RPMI7951 (cell line): Measurements from ENCODE around the gene CYP17A1. TPM values are rescaled to one million over a fixed set of nuclear protein-coding genes. Genes with fewer than 3 reads are reported as not detected.

Source experiments
- DNase-seq: peaks from one replicate; pipeline ENCODE4 v3.0.0-alpha.2; 2012; ENCODE audit warnings: low read depth
- total RNA-seq: library from RNA; depleted of rRNA; stranded (reverse); fragments of >200 nt; shearing (Covaris generic); gene quantifications from 2 replicates; pipeline ENCODE4 v1.2.3, GENCODE V29; 2014

Gene CYP17A1
- total RNA-seq, 1 experiment from 2014 or later, result not detected

GRCh38 chr10:102804382-102805055 is 32.7 kb downstream of the CYP17A1 start:
- no peak for DNase-seq

GRCh38 chr10:102802920-102803534 is 34.2 kb downstream of the CYP17A1 start:
- DNase-seq, result peak; percentile 81

- no peak for DNase-seq
These were observed 35.2 kb downstream of the CYP17A1 start for GRCh38 chr10:102801978-102802377.

- DNase-seq, result no peak
These were observed 35.7 kb downstream of the CYP17A1 start for GRCh38 chr10:102801496-102801895.

GRCh38 chr10:102800611-102801335 is 36.4 kb downstream of the CYP17A1 start:
- no peak for DNase-seq

- no peak for DNase-seq
These were observed 37.3 kb downstream of the CYP17A1 start for GRCh38 chr10:102799691-102800471.

- peak; percentile 76 for DNase-seq
These were observed 40.6 kb downstream of the CYP17A1 start for GRCh38 chr10:102796407-102797176.

GRCh38 chr10:102795453-102796406 is 41.5 kb downstream of the CYP17A1 start:
- DNase-seq, result no peak

GRCh38 chr10:102791754-102792395 is 45.3 kb downstream of the CYP17A1 start:
- DNase-seq, result peak; percentile 41

- DNase-seq, result no peak
These were observed 51.4 kb downstream of the CYP17A1 start for GRCh38 chr10:102785818-102786217.

- no peak for DNase-seq
These were observed 53.6 kb downstream of the CYP17A1 start for GRCh38 chr10:102783568-102783967.

- DNase-seq, result peak; percentile 35
These were observed 54.3 kb downstream of the CYP17A1 start for GRCh38 chr10:102782673-102783551.

GRCh38 chr10:102781921-102782557 is 55.2 kb downstream of the CYP17A1 start:
- DNase-seq, result peak; percentile 46

- no peak for DNase-seq
These were observed 55.9 kb downstream of the CYP17A1 start for GRCh38 chr10:102781090-102781920.
